Small intestine (tissue), 7 donors: Measurements from ENCODE around the gene RAE1. TPM values are rescaled to one million over a fixed set of nuclear protein-coding genes. Genes with fewer than 3 reads are reported as not detected.

Source experiments
- DNase-seq, 2 donors: peaks; one replicate each; pipeline versions ENCODE4 v3.0.0 to v3.0.0-alpha.2; 2013
- FAIRE-seq: peaks from 2 replicates; lab custom pipeline; 2012; peaks lifted over from hg19 to GRCh38; lab: Jason Lieb, UNC
- H3K27ac ChIP-seq, 3 donors: one replicate each; pipeline ENCODE4 v1.5.1; 2013; ENCODE audit warnings: low read length in 2 of 3, mild to moderate bottlenecking in 2 of 3, control low read depth in 1 of 3, inconsistent platforms in 1 of 3, low read depth in 1 of 3, moderate library complexity in 1 of 3
- H3K27me3 ChIP-seq, 3 donors: one replicate each; pipeline ENCODE4 v1.6.1; 2013; ENCODE audit warnings: low read length in 3 of 3, inconsistent platforms in 1 of 3; ENCODE audit not compliant: control insufficient read depth in 3 of 3, insufficient read depth in 3 of 3
- H3K36me3 ChIP-seq, 3 donors: one replicate each; pipeline ENCODE4 v1.6.1; 2013; ENCODE audit warnings: low read length in 3 of 3, inconsistent platforms in 1 of 3, low read depth in 1 of 3, mild to moderate bottlenecking in 1 of 3, moderate library complexity in 1 of 3; ENCODE audit not compliant: control insufficient read depth in 3 of 3, insufficient read depth in 2 of 3
- H3K4me1 ChIP-seq, 3 donors: one replicate each; pipeline ENCODE4 v1.6.1; 2013; ENCODE audit warnings: low read length in 2 of 3, inconsistent platforms in 1 of 3, low read depth in 1 of 3, mild to moderate bottlenecking in 1 of 3, moderate library complexity in 1 of 3; ENCODE audit not compliant: control insufficient read depth in 3 of 3, insufficient read depth in 2 of 3
- H3K4me3 ChIP-seq, 3 donors: one replicate each; pipeline ENCODE4 v1.5.1; 2013; ENCODE audit warnings: low read length in 3 of 3, control low read depth in 1 of 3, inconsistent platforms in 1 of 3, low read depth in 1 of 3, mild to moderate bottlenecking in 1 of 3, moderate library complexity in 1 of 3
- H3K9me3 ChIP-seq, 2 donors: one replicate each; pipeline ENCODE4 v1.6.1; 2013; ENCODE audit warnings: low read depth in 1 of 2, low read length in 1 of 2; ENCODE audit not compliant: control insufficient read depth in 2 of 2, insufficient read depth in 1 of 2
- WGBS, 3 donors: extraction: QIAGEN DNeasy Blood & Tissue Kit; methylation state at CpG; one replicate each; pipeline ENCODE4 v1.1.7; 2013; 5-methylcytosine and 5-hydroxymethylcytosine counted together
- polyA plus RNA-seq, 4 donors: library from polyadenylated mRNA; stranded (reverse) in 3 of 4; unstranded in 1 of 4; fragments of 200-250 nt in 3 of 4; fragments of 120-200 nt in 1 of 4; gene quantifications; one replicate each; pipeline versions ENCODE4 v1.2.1 to v1.2.3, GENCODE V29; 2013
- donor health status: healthy with polysubstance abuse.
- donor health status: control.
- donor health status: control.
- donor health status: Bipolar disorder and iron deficiency.
- donor health status: healthy.

The RAE1 gene
- polyA plus RNA-seq, 4 donors, result 15.7 to 37.0 (median 18.6) TPM

DNA sequence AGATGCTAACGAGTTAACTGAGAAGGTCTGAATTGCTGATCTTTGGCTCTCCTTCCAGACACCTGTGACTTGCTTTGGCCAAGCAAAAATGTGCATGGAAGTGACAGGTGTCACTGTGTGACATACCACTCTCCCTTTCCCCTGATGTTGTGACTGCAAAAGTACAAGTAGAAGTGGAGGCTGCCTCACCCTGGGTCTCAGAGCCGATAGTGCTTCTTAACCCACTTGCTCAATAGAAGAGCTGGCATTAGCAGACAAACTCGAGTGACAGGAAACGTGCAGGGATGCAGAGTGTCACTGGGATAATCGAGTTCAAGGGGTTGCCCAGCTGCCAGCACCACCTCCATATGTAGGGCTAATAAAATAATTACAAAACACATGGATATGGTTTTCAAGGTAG is 37.8 kb upstream of the RAE1 start:
- H3K4me3 ChIP-seq, result no peak overlapping the region
- no peak for FAIRE-seq
- WGBS, 3 donors, result 32 to 62% (median 39%) methylated on average over 5 of the region's 5 CpGs
- H3K9me3 ChIP-seq, result no peaks in the 10 kb centered on the region
- H3K4me1 ChIP-seq, result no peaks in the 10 kb centered on the region
- no peaks in the 10 kb centered on the region for H3K27me3 ChIP-seq
- no peak for DNase-seq
- no peak overlapping the region for H3K27ac ChIP-seq
- H3K36me3 ChIP-seq, result no peaks in the 10 kb centered on the region

DNA sequence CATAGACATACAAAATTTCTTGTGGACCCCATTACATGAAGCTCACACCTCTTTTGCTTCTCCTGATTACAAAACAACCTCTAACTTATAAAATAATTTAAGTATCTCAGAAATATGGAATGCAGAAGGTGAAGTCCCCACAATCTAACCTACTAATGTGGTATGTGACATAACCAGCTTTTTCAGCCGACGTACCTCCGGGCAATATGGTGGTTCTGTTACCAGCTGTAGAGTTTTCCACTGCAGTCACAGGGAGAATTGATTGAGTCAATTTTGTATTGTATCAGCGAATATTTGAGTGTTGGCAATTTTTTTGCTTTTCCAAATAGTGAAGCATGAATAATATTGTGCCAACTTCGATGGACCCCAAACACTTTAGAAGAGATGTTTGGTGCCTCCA is 37.1 kb upstream of the RAE1 start:
- H3K27me3 ChIP-seq, result no peaks in the 10 kb centered on the region
- 85 to 90% (median 88%) methylated on average over 5 of the region's 5 CpGs for WGBS, 3 donors

GRCh38 chr20:57315083-57315975 is 35.7 kb upstream of the RAE1 start:
- Histone ChIP-seq H3K36me3 (no peaks in the 10 kb centered on the region), H3K9me3 (no peaks in the 10 kb centered on the region), H3K27me3 (no peaks in the 10 kb centered on the region), H3K4me1 (no peaks in the 10 kb centered on the region), H3K27ac (no peak overlapping the region), H3K4me3 (no peak overlapping the region)
- FAIRE-seq (no peak), DNase-seq (no peak)
- 71 to 78% (median 74%) methylated on average over 8 of the region's 8 CpGs for WGBS, 3 donors

More for the DNA sequence above, 37.1 kb upstream of the RAE1 start:
- DNase-seq (no peak), FAIRE-seq (no peak)
- Histone ChIP-seq H3K4me3 (no peak overlapping the region), H3K27ac (no peak overlapping the region), H3K9me3 (no peaks in the 10 kb centered on the region), H3K36me3 (no peaks in the 10 kb centered on the region), H3K4me1 (no peaks in the 10 kb centered on the region)

DNA sequence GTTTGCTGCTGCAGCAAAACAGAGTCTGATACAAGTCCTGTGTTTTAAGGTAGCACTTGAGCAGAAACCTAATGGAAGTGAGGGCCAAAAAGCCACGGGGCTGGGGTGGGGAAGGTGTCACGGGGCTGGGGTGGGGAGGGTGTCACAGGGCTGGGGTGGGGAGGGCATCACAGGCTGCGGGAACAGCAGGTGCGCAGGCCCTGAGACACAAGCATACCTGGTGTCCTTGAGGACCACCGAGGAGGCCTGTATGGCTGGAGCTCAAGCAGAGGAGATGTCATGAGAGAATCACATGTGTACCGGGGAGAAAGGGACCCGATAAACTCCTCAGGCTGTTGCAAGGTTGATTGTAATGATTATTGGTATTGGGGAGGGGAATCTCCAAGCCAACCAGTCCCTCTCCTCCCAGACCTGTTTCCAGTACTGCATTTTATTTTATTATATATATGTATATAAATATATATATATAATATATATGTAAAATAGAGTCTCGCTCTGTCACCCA is 35.0 kb upstream of the RAE1 start:
- Histone ChIP-seq H3K4me1 (no peaks in the 10 kb centered on the region), H3K27me3 (no peaks in the 10 kb centered on the region), H3K36me3 (no peaks in the 10 kb centered on the region), H3K27ac (no peak overlapping the region), H3K4me3 (no peak overlapping the region), H3K9me3 (no peaks in the 10 kb centered on the region)
- DNase-seq, result no peak
- FAIRE-seq, result no peak
- 69 to 80% (median 77%) methylated on average over 8 of the region's 8 CpGs for WGBS, 3 donors

GRCh38 chr20:57316795-57317201 is 34.3 kb upstream of the RAE1 start:
- Histone ChIP-seq H3K36me3 (no peaks in the 10 kb centered on the region), H3K4me3 (no peak overlapping the region), H3K27ac (no peak overlapping the region), H3K4me1 (no peaks in the 10 kb centered on the region), H3K9me3 (no peaks in the 10 kb centered on the region), H3K27me3 (peaks cover 0 to 4% (median 0%) of the 10 kb centered on the region in 3 donors)
- FAIRE-seq, result no peak
- DNase-seq, result no peak
- 72 to 78% (median 72%) methylated on average over 9 of the region's 9 CpGs for WGBS, 3 donors

- H3K27me3 ChIP-seq, result peaks cover 0 to 4% (median 0%) of the 10 kb centered on the region in 3 donors
These were observed 33.7 kb upstream of the RAE1 start for GRCh38 chr20:57317316-57317788.

GRCh38 chr20:57317789-57318371 is 33.2 kb upstream of the RAE1 start:
- no peaks in the 10 kb centered on the region for H3K9me3 ChIP-seq
- no peak overlapping the region for H3K4me3 ChIP-seq
- peaks cover 0 to 4% (median 0%) of the 10 kb centered on the region in 3 donors for H3K27me3 ChIP-seq
- FAIRE-seq, result no peak
- H3K36me3 ChIP-seq, result no peaks in the 10 kb centered on the region
- 45 to 72% (median 55%) methylated on average over 14 of the region's 14 CpGs for WGBS, 3 donors
- H3K4me1 ChIP-seq, result no peaks in the 10 kb centered on the region
- no peak for DNase-seq
- no peak overlapping the region for H3K27ac ChIP-seq

More at GRCh38 chr20:57317316-57317788, 33.7 kb upstream of the RAE1 start:
- Histone ChIP-seq H3K4me1 (no peaks in the 10 kb centered on the region), H3K9me3 (no peaks in the 10 kb centered on the region), H3K4me3 (no peak overlapping the region), H3K36me3 (no peaks in the 10 kb centered on the region), H3K27ac (no peak overlapping the region)
- WGBS, 3 donors, result 72 to 86% (median 80%) methylated on average over 8 of the region's 8 CpGs
- FAIRE-seq (no peak), DNase-seq (no peak)

DNA sequence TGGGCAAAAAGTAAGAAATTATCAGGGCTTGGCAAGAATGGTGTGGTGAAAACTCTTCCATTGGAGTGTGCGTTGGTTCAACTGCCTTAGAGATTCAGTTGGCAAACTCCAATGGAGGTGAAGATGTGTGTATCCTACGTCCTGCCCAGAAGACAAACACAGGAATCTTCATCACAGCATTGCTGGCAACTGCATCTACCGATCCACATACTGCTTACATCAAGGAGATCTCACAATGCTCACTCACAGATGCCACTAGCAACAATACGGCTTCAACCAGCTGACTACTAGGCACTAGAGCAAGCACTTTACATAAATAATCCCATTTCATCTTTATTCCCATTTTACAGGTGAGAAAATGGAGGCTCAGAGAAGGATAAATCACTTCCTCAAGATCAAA is 31.5 kb upstream of the RAE1 start:
- no peak for FAIRE-seq
- 75 to 77% (median 75%) methylated on average over 4 of the region's 4 CpGs for WGBS, 3 donors
- Histone ChIP-seq H3K27ac (no peak overlapping the region), H3K36me3 (no peaks in the 10 kb centered on the region), H3K4me1 (no peaks in the 10 kb centered on the region), H3K9me3 (no peaks in the 10 kb centered on the region), H3K27me3 (peaks cover 0 to 4% (median 0%) of the 10 kb centered on the region in 3 donors), H3K4me3 (no peak overlapping the region)
- DNase-seq, result no peak
